Measurements from ENCODE around the gene CD3E.

CD3E gene

DNA sequence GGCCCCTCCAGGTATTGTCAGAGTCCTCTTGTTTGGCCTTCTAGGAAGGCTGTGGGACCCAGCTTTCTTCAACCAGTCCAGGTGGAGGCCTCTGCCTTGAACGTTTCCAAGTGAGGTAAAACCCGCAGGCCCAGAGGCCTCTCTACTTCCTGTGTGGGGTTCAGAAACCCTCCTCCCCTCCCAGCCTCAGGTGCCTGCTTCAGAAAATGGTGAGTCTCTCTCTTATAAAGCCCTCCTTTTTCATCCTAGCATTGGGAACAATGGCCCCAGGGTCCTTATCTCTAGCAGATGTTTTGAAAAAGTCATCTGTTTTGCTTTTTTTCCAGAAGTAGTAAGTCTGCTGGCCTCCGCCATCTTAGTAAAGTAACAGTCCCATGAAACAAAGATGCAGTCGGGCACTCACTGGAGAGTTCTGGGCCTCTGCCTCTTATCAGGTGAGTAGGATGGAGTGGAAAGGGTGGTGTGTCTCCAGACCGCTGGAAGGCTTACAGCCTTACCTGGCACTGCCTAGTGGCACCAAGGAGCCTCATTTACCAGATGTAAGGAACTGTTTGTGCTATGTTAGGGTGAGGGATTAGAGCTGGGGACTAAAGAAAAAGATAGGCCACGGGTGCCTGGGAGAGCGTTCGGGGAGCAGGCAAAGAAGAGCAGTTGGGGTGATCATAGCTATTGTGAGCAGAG is at the start of gene CD3E:
TSS of gene CD3E (plus strand) at position 163 of the 681 bp plus-strand sequence. CDS start at position 386, 223 bp downstream.
- no peak for DNase-seq

DNA sequence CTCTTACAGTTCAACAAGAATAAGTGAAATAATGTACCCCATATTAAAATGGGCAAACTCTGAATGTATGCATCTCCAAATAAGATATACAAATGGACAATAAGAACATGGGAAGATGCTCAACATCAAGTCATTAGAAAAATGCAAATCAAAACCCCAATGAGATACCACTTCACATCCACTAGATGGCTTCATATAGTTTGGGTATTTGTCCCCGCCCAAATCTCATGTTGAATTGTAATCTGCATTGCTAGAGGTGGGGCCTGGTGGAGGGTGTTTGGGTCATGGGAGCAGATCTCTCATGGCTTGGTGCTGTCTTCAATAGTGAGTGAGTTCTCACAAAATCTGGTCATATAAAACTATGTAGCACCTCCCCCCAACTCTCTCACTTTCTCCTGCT is 46.1 kb upstream of the CD3E start:
- no peak for DNase-seq

DNA sequence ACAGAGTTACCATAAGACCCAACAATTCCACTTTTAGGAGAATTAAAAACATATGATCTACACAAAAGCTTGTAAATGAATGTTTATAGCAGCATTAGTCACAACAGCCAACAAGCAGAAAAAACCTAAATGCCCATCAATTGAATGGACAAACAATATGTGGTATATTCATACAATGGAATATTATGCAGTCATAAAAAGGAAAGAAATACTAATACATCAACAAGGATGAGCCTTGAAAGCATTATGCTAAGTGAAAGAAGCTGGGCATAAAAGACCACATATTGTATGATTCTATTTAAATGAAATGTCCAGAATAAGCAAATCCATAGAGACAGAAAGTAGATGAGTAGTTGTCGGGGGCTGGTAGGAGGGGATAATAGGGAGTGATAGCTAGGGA is 45.4 kb upstream of the CD3E start:
- DNase-seq, result no peak

DNA sequence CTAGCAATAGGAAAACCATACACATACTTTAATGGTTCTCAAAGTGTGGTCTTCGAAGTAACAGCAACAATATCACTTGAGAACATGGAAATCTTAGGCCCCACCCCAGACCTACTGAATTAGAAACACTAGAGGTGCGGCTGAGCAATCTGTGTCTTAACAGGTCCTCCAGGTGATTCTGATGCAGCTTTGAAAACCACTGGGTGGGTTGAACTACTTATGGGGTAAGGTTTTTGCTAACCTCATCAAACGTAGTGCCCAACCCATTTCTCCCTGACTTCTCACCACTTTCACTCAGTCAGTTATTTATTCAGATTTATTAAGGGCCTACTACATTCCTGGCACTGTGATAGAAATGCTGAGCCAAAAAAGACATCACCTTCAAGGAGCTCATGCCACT is 44.2 kb upstream of the CD3E start:
- DNase-seq, result no peak

GRCh38 chr11:118263112-118263511 is 41.4 kb upstream of the CD3E start:
- no peak for DNase-seq

DNA sequence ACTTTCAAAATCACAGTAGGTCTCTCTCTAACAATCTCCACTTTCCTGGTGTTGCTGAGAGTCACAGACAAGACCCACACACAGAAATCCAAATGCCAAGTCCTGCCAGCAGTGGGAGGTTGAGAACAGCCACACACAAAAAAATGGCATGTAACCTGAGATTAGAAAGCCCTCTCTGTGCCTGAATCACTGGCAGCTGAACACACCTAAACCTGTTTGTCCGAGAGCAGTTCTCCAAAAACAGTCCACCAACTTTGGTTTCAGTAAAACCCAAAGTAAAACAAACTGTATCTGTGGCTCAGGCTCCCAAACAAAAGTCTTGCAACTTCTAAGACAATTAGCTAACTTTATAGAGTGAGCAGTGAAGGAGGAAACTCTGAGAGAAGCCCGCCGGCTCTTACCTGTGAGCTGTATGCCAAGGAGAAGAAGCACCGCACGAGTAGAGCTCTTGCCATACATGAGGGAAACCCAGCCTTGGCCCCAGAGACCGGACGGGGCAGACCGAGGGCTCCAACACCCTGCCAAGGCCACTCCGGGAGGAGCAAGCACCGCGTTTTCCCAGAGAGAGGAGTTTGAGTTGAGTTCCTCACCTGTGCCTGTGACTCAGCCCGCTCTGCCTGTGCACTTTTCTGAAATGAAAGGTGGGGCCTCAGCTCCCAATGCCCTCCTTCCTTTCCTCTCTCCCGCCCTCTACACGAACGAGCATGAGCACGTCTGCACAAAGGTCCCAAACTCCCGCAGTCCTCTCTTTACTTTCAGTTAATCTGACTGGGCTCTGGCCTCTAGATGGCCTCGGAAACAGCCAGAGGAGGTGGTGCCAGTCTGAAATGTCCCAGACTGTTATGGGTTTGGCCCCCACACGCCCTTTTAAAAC is 40.6 kb upstream of the CD3E start, which contains the start of gene MPZL2:
TSS of gene MPZL2 (minus strand) at position 603 of the 874 bp plus-strand sequence. CDS start at position 459, 144 bp downstream.
- DNase-seq, result peak; percentile 15

GRCh38 chr11:118264569-118265465 is 39.7 kb upstream of the CD3E start:
- DNase-seq, result no peak

DNA sequence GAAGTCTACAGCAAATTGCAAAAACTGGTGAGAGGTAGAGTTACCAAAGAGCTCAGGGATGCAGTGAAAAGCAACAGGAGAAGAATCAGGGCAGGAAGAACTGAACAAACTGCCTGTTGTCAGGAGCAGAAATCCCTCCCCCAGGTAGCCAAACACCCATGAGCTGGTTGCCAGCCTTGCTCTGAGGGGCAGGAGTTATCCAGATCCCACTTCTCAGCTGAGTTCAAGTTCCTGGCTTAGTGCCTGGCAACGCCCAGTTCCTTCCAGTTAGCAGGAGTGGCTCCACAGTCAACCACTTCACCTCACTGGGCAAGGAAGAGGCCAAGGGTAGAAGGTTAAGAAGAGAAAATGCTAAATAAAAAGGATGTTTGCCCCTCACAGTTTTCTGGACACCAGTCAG is 38.6 kb upstream of the CD3E start:
- DNase-seq, result no peak

DNA sequence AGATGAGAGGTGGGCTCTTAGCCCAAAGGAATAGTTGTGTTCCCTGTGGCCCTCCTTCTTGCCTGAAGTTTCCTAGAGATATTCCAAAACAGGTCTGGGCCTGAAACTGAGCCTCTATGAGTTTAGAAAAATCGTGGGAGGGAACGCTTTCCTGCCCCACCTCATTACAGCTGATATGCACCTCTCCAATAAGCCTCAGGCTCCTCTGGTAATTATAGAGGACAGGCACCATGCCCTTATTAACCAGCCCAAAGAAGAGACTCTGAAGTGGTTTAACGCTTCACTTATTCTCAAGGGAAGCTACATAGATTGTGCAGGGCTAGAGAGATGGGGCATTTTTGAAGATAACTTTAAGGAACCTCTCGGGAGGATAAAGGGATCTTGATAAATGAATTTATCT is 37.0 kb upstream of the CD3E start:
- DNase-seq, result no peak

GRCh38 chr11:118272001-118272400 is 32.5 kb upstream of the CD3E start:
- DNase-seq, result no peak

GRCh38 chr11:118274186-118274585 is 30.3 kb upstream of the CD3E start:
- DNase-seq, result no peak

DNA sequence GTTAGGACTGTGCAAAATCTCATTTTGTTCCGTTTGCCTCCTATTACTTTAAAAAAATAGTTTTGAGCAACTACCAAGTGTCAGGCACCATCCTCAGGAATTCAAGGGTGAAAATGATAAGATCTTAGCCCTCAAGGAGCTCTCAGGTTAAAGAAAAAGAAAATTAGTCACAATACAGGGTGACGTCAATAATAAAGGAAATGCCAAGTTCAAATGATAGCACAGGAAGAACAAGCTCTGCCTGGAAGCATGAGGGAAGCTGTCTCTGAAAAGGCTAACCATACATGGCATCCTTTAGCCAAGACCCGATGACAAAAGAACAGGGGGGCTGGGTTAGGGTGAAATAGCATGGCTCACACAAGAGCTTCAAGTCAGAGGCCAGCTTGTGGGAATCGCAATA is 29.4 kb upstream of the CD3E start:
- DNase-seq, result no peak

DNA sequence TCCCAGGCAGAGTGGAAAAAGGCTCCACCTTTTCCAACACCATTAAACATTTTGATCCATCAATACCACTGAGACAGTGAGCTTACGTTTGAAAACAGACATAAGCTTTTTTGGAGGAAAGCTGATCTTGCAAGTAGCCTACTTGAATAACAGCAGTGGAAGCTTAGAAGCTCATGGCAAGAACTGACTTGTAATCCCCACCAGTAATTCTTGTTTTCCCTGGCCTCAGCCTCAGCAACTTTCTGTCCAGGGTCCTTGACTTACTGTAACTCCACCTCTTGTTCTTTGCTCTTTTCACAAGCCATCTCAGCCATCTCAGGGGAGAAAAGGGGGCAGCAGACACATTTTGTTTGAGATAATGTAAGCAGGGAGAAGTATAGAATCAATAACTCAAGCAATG is 28.1 kb upstream of the CD3E start:
- DNase-seq, result no peak

DNA sequence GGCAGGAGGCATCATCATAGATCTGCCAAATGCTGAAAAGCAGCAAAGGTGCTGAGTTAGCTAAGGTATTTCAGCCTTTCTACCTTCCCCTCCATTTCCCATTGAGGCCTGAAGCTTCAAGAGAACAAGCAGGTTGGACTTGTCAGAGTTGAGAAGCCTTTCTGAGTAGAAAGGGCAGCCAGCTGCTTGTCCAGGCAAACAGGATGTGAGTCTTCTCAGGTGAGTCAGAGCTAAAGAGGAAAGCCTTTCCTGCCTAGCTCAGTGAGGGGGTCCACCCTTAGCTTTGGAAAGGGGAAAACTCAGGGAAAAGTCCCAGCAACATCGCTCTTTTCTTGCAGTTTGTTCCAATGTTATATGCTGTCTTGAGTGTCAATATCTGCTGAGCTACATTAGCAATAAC is 27.2 kb upstream of the CD3E start:
- DNase-seq, result peak; percentile 12

GRCh38 chr11:118281284-118281683 is 23.2 kb upstream of the CD3E start:
- no peak for DNase-seq

DNA sequence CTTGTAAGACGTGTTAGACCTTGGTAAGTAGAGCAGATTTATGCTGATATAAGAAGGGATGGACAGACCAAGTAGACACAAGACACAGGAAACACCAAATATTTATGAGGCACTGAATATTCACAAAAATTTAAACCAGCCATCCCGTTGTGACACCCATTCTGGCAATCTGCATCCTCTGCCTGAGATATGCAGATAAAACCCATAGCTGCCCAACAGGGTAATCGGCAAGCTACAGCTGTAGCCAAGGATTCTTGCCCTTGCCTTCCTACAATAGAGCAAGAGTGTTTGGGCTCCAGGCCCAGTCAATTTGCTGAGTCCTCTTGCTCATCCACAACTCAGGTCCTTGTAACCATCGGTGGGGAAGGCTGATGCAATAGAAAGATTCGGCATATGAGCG is 21.9 kb upstream of the CD3E start:
- DNase-seq, result no peak

- no peak for DNase-seq
Observed at GRCh38 chr11:118283037-118283636, 21.4 kb upstream of the CD3E start.

GRCh38 chr11:118283756-118284350 is 20.7 kb upstream of the CD3E start:
- no peak for DNase-seq

GRCh38 chr11:118286545-118286944 is 18.0 kb upstream of the CD3E start:
- no peak for DNase-seq

DNA sequence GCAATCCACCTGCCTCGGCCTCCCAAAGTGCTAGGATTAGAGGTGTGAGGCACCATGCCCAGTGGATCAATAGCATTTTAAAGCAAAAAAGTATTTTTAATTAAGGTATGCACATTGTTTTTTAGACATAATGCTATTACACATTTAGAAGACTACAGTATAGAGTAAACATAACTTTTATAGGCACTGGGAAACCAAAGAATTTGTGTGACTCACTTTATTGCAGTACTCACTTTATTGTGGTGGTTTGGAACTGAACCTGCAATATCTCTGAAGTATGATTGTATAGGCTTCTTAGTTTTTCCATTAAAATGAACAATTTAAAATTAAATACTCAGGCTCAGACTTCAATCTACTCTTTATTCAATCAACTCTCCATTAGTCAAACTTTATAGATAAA is 17.5 kb upstream of the CD3E start:
- no peak for DNase-seq

GRCh38 chr11:118289401-118289800 is 15.1 kb upstream of the CD3E start:
- DNase-seq, result no peak

DNA sequence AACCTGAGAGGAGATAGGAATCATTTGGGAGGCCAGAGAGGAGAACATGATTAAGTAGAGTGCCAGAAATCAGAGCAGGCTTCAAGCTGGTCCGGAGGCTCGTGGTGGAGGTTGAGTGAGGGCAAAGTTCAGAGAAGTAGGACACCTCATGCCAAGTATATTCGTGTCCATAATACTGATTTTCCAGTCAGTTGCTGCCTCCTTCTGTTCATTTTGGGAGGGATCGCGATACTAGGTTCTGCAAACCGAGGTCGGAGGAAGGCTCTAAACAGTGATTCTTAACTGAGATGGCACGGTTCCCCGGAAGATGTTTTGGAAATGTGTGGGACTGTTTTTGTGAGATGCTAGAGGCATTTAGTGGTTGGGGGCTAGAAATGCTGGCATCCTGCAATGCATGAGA is 13.6 kb upstream of the CD3E start:
- peak; percentile 8 for DNase-seq

Measured in DMS153 (cell line).